ENCODE results near the gene PARK7. TPM values are rescaled to one million over a fixed set of nuclear protein-coding genes. Genes with fewer than 3 reads are reported as not detected.

PARK7 gene
- total and polyA plus RNA-seq, 2 experiments from 2014 or later = 178 to 679 TPM

DNA sequence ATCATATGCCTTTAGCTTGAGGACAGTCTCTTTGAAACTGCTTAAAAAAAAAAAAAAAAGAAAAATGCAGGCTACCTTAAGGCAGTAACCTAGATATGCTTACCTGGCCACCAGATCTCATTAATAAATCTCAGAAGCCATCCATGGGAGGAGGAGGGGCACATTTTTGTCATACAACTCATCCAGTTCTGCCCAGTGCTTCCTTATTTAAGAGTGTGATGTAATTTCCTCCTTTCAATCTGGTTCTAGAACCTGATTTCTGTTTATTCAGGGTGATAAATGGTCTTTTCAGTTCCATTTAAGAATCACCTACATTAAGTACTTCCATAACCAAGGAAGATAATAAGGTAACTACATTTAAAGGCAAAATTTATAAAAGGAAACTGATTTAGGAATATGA, 58.5 kb downstream of the PARK7 start:
- peaks cover 94% of the 10 kb centered on the region for H3K4me1 ChIP-seq (ENCODE audit: insufficient read depth)
- Mint-ChIP-seq H3K9me3 (no peaks in the 10 kb centered on the region), H3K4me1 (peaks cover 90% of the 10 kb centered on the region), H3K36me3 (ENCODE audit: low read depth) (peaks cover 1% of the 10 kb centered on the region; the same call in 2 of the 3 replicates), H3K27ac (peak overlapping the region; percentile 27; the same call in 1 of the 2 replicates), H3K4me3 (no peak overlapping the region), H3K27me3 (ENCODE audit: insufficient read depth, low read depth, poor library complexity) (peaks cover 2% of the 10 kb centered on the region)
- peak overlapping the region; percentile 67; the same call in 1 of the 2 replicates for H3K4me2 ChIP-seq
- no peaks in the 10 kb centered on the region for H3F3A ChIP-seq (replicated peaks; ENCODE audit: low read depth)
- no peak for TF ChIP-seq STAT1 (IDR thresholded peaks at IDR 0.05; ENCODE audit: unreplicated experiment)
- no peak for TF ChIP-seq NANOG (IDR thresholded peaks at IDR 0.05; ENCODE audit: borderline replicate concordance)
- TF ChIP-seq ZNF331 (CRISPR knock-in tag; IDR thresholded peaks at IDR 0.05; ENCODE audit: low read depth) = no peak
- no peak for TF ChIP-seq CTCF (conservative IDR thresholded peaks at IDR 0.05; ENCODE audit: low read depth in 2 of 2)
- TF ChIP-seq ZNF114 (CRISPR knock-in tag; IDR thresholded peaks at IDR 0.05) = no peak
- TF ChIP-seq, protein P1, sequence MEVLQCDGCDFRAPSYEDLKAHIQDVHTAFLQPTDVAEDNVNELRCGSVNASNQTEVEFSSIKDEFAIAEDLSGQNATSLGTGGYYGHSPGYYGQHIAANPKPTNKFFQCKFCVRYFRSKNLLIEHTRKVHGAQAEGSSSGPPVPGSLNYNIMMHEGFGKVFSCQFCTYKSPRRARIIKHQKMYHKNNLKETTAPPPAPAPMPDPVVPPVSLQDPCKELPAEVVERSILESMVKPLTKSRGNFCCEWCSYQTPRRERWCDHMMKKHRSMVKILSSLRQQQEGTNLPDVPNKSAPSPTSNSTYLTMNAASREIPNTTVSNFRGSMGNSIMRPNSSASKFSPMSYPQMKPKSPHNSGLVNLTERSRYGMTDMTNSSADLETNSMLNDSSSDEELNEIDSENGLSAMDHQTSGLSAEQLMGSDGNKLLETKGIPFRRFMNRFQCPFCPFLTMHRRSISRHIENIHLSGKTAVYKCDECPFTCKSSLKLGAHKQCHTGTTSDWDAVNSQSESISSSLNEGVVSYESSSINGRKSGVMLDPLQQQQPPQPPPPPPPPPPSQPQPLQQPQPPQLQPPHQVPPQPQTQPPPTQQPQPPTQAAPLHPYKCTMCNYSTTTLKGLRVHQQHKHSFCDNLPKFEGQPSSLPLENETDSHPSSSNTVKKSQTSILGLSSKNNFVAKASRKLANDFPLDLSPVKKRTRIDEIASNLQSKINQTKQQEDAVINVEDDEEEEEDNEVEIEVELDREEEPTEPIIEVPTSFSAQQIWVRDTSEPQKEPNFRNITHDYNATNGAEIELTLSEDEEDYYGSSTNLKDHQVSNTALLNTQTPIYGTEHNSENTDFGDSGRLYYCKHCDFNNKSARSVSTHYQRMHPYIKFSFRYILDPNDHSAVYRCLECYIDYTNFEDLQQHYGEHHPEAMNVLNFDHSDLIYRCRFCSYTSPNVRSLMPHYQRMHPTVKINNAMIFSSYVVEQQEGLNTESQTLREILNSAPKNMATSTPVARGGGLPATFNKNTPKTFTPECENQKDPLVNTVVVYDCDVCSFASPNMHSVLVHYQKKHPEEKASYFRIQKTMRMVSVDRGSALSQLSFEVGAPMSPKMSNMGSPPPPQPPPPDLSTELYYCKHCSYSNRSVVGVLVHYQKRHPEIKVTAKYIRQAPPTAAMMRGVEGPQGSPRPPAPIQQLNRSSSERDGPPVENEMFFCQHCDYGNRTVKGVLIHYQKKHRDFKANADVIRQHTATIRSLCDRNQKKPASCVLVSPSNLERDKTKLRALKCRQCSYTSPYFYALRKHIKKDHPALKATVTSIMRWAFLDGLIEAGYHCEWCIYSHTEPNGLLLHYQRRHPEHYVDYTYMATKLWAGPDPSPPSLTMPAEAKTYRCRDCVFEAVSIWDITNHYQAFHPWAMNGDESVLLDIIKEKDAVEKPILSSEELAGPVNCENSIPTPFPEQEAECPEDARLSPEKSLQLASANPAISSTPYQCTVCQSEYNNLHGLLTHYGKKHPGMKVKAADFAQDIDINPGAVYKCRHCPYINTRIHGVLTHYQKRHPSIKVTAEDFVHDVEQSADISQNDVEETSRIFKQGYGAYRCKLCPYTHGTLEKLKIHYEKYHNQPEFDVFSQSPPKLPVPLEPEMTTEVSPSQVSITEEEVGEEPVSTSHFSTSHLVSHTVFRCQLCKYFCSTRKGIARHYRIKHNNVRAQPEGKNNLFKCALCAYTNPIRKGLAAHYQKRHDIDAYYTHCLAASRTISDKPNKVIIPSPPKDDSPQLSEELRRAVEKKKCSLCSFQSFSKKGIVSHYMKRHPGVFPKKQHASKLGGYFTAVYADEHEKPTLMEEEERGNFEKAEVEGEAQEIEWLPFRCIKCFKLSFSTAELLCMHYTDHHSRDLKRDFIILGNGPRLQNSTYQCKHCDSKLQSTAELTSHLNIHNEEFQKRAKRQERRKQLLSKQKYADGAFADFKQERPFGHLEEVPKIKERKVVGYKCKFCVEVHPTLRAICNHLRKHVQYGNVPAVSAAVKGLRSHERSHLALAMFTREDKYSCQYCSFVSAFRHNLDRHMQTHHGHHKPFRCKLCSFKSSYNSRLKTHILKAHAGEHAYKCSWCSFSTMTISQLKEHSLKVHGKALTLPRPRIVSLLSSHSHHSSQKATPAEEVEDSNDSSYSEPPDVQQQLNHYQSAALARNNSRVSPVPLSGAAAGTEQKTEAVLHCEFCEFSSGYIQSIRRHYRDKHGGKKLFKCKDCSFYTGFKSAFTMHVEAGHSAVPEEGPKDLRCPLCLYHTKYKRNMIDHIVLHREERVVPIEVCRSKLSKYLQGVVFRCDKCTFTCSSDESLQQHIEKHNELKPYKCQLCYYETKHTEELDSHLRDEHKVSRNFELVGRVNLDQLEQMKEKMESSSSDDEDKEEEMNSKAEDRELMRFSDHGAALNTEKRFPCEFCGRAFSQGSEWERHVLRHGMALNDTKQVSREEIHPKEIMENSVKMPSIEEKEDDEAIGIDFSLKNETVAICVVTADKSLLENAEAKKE (CRISPR knock-in tag; IDR thresholded peaks at IDR 0.05) = no peak
- TF ChIP-seq, protein P2, sequence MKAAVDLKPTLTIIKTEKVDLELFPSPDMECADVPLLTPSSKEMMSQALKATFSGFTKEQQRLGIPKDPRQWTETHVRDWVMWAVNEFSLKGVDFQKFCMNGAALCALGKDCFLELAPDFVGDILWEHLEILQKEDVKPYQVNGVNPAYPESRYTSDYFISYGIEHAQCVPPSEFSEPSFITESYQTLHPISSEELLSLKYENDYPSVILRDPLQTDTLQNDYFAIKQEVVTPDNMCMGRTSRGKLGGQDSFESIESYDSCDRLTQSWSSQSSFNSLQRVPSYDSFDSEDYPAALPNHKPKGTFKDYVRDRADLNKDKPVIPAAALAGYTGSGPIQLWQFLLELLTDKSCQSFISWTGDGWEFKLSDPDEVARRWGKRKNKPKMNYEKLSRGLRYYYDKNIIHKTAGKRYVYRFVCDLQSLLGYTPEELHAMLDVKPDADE (IDR thresholded peaks at IDR 0.05) = no peak
- TF ChIP-seq EZH2phosphoT487 (IDR thresholded peaks at IDR 0.05; ENCODE audit: unreplicated experiment) = no peak
- no peak for TF ChIP-seq POLR2AphosphoS5 (IDR thresholded peaks at IDR 0.05; ENCODE audit: low read depth)
- TF ChIP-seq, protein P3, sequence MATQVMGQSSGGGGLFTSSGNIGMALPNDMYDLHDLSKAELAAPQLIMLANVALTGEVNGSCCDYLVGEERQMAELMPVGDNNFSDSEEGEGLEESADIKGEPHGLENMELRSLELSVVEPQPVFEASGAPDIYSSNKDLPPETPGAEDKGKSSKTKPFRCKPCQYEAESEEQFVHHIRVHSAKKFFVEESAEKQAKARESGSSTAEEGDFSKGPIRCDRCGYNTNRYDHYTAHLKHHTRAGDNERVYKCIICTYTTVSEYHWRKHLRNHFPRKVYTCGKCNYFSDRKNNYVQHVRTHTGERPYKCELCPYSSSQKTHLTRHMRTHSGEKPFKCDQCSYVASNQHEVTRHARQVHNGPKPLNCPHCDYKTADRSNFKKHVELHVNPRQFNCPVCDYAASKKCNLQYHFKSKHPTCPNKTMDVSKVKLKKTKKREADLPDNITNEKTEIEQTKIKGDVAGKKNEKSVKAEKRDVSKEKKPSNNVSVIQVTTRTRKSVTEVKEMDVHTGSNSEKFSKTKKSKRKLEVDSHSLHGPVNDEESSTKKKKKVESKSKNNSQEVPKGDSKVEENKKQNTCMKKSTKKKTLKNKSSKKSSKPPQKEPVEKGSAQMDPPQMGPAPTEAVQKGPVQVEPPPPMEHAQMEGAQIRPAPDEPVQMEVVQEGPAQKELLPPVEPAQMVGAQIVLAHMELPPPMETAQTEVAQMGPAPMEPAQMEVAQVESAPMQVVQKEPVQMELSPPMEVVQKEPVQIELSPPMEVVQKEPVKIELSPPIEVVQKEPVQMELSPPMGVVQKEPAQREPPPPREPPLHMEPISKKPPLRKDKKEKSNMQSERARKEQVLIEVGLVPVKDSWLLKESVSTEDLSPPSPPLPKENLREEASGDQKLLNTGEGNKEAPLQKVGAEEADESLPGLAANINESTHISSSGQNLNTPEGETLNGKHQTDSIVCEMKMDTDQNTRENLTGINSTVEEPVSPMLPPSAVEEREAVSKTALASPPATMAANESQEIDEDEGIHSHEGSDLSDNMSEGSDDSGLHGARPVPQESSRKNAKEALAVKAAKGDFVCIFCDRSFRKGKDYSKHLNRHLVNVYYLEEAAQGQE (IDR thresholded peaks at IDR 0.05; ENCODE audit: unreplicated experiment) = no peak
- no peak for TF ChIP-seq CREB1 (CRISPR knock-in tag; IDR thresholded peaks at IDR 0.05; ENCODE audit: low read depth)
- no peak for TF ChIP-seq JUNB (IDR thresholded peaks at IDR 0.05; ENCODE audit: unreplicated experiment)
- no peak for TF ChIP-seq EZH2 (IDR thresholded peaks at IDR 0.05; ENCODE audit: low read depth, unreplicated experiment)
- DNase-seq (ENCODE audit: low spot score) = no peak
- peaks cover 56% of the 10 kb centered on the region for H4K20me1 ChIP-seq (replicated peaks; ENCODE audit: insufficient read depth)
- H3K27ac ChIP-seq (ENCODE audit: low read depth) = 0 out of 2 replicates have a peak overlapping the region, but pooled peaks have one; percentile 34
- no peaks in the 10 kb centered on the region for H3K27me3 ChIP-seq (ENCODE audit: insufficient read depth)
- no peak overlapping the region for H3K4me3 ChIP-seq
- no peaks in the 10 kb centered on the region for H3K36me3 ChIP-seq (ENCODE audit: insufficient read depth)
- H2AFZ ChIP-seq = no peak overlapping the region
- no peak for ATAC-seq
- H3K79me2 ChIP-seq (replicated peaks; ENCODE audit: insufficient read depth) = peaks cover 100% of the 10 kb centered on the region
- no peaks in the 10 kb centered on the region for H3K9me2 ChIP-seq (ENCODE audit: insufficient read depth)

Data from GM23338 (cell line).